Spleen (tissue), 11 donors: ENCODE results near the gene ZDHHC14. TPM values are rescaled to one million over a fixed set of nuclear protein-coding genes. Genes with fewer than 3 reads are reported as not detected.

Experiments
- DNase-seq: peaks from one replicate; pipeline ENCODE4 v3.0.0-alpha.2; 2020
- H3K27ac ChIP-seq, 8 donors: fragments of 200-600 bp; sonication (generic) in 7 of 8; 1 replicate in 4 of 8; 2 replicates in 4 of 8; pipeline versions ENCODE4 v1.5.0 to v1.8.0; 2016 to 2021; ENCODE audit warnings: inconsistent platforms in 4 of 8, mild to moderate bottlenecking in 4 of 8, moderate library complexity in 1 of 8
- H3K27me3 ChIP-seq, 7 donors: fragments of 200-600 bp; sonication (generic) in 6 of 7; replicated peaks in 1 of 7; 1 replicate in 4 of 7; 2 replicates in 3 of 7; pipeline versions ENCODE4 v1.5.0 to v1.8.0; 2016 to 2021; ENCODE audit warnings: inconsistent platforms in 3 of 7, mild to moderate bottlenecking in 1 of 7
- H3K36me3 ChIP-seq, 6 donors: fragments of 200-600 bp; sonication (generic) in 5 of 6; 1 replicate in 4 of 6; 2 replicates in 2 of 6; pipeline versions ENCODE4 v1.5.0 to v1.8.0; 2016 to 2021; ENCODE audit warnings: inconsistent platforms in 2 of 6
- H3K4me1 ChIP-seq, 6 donors: fragments of 200-600 bp; sonication (generic) in 5 of 6; 1 replicate in 3 of 6; 2 replicates in 3 of 6; pipeline versions ENCODE4 v1.5.0 to v1.8.0; 2016 to 2021; ENCODE audit warnings: inconsistent platforms in 3 of 6
- H3K4me3 ChIP-seq, 8 donors: fragments of 200-600 bp; sonication (generic) in 7 of 8; 1 replicate in 4 of 8; 2 replicates in 4 of 8; pipeline versions ENCODE4 v1.5.0 to v1.8.0; 2016 to 2021; ENCODE audit warnings: inconsistent platforms in 4 of 8, mild to moderate bottlenecking in 4 of 8, moderate library complexity in 2 of 8
- H3K9me3 ChIP-seq, 8 donors: fragments of 200-600 bp; sonication (generic) in 7 of 8; 1 replicate in 4 of 8; 2 replicates in 4 of 8; pipeline versions ENCODE4 v1.5.0 to v1.8.0; 2016 to 2021; ENCODE audit warnings: inconsistent platforms in 4 of 8
- CTCF ChIP-seq, 11 experiments: fragments of 200-600 bp in 7 of 11; fragments of 450-650 bp in 4 of 11; sonication (generic) in 4 of 11; IDR thresholded peaks in 8 of 11; conservative IDR thresholded peaks in 3 of 11; 1 replicate in 7 of 11; 2 replicates in 4 of 11; pipeline versions ENCODE4 v1.4.0 to v1.8.0; 2016 to 2021; ENCODE audit warnings: antibody characterized with exemption in 11 of 11, inconsistent platforms in 4 of 11, mild to moderate bottlenecking in 1 of 11
- POLR2A ChIP-seq, 3 donors: fragments of 450-650 bp; IDR thresholded peaks; one replicate each; pipeline ENCODE4 v1.5.1; 2017; ENCODE audit warnings: antibody characterized with exemption in 3 of 3, mild to moderate bottlenecking in 1 of 3
- POLR2AphosphoS5 ChIP-seq, 3 donors: sonication (generic); formaldehyde crosslinking; IDR thresholded peaks; one replicate each; pipeline ENCODE4 v1.5.1; 2017; ENCODE audit warnings: antibody characterized with exemption in 3 of 3
- WGBS, 5 donors: extraction: QIAGEN DNeasy Blood & Tissue Kit in 3 of 5; methylation state at CpG; one replicate each; pipeline versions ENCODE4 v1.1.5 to v1.1.7; 2013 to 2018; 5-methylcytosine and 5-hydroxymethylcytosine counted together
- intact Hi-C: fragments of 100-400 bp; cut with DNase I; formaldehyde crosslinking; loops from one replicate; pipeline ENCODE4 v1.15.0; 2023; ENCODE audit warnings: low total_unique reads
- polyA plus RNA-seq, 3 donors: library from polyadenylated mRNA; stranded (reverse); fragments of 200-250 nt; gene quantifications; one replicate each; pipeline ENCODE4 v1.2.1, GENCODE V29; 2013
- total RNA-seq, 7 donors: library from RNA; depleted of rRNA in 3 of 7; stranded (reverse); fragments of >200 nt in 3 of 7; fragmentation: NEBNext Ultra II Directional in 4 of 7; extraction: Animal tissue kit (Norgen Biotek cat#: 25700) in 4 of 7; gene quantifications; one replicate each; pipeline versions ENCODE4 v1.1.0 to v1.2.1, GENCODE V29; 2016 to 2021
- donor health status: healthy with polysubstance abuse.
- donor health status: DM: no; HTN: no; CAD: no; lungs with moderate emphysema.
- donor health status: DM: no; HTN: no; CAD: no.
- donor health status: Bipolar disorder and iron deficiency.
- donor health status: healthy.
- donor health status: DM: no; HTN: no; CAD: no.
- donor health status: DM: yes; HTN: yes; CAD: no.

The ZDHHC14 gene
- total and polyA plus RNA-seq, 10 donors, result 7.8 to 18.2 (median 11.7) TPM

- H3K36me3 ChIP-seq, result peaks cover 0 to 24% (median 3%) of the 10 kb centered on the region in 6 donors
- H3K27ac ChIP-seq, result no peak overlapping the region
- no peaks in the 10 kb centered on the region for H3K27me3 ChIP-seq
- DNase-seq, result peak; percentile 65
- no peaks in the 10 kb centered on the region for H3K9me3 ChIP-seq
- H3K4me3 ChIP-seq, result no peak overlapping the region
- H3K4me1 ChIP-seq, result peaks cover 0 to 25% (median 16%) of the 10 kb centered on the region in 6 donors
- intact Hi-C loops, result no loop called here
- WGBS, 5 donors, result 94 to 98% (median 95%) methylated on average over 24 to 37 of the region's 37 CpGs
- TF ChIP-seq CTCF (IDR thresholded peaks at IDR 0.05 in 8 of 11, conservative IDR thresholded peaks at IDR 0.05 in 3 of 11), result no peak
- TF ChIP-seq POLR2AphosphoS5 (IDR thresholded peaks at IDR 0.05), result no peak
- no peak for TF ChIP-seq POLR2A (IDR thresholded peaks at IDR 0.05)
These were observed 291.9 kb downstream of the ZDHHC14 start for GRCh38 chr6:157672726-157673412.

- TF ChIP-seq POLR2A (IDR thresholded peaks at IDR 0.05), result no peak
- TF ChIP-seq POLR2AphosphoS5 (IDR thresholded peaks at IDR 0.05), result no peak
- TF ChIP-seq CTCF (IDR thresholded peaks at IDR 0.05 in 8 of 11, conservative IDR thresholded peaks at IDR 0.05 in 3 of 11), result no peak
- Histone ChIP-seq H3K27me3 (no peaks in the 10 kb centered on the region), H3K4me1 (peaks cover 0 to 23% (median 16%) of the 10 kb centered on the region in 6 donors), H3K9me3 (no peaks in the 10 kb centered on the region), H3K4me3 (no peak overlapping the region), H3K27ac (no peak overlapping the region), H3K36me3 (peaks cover 0 to 24% (median 3%) of the 10 kb centered on the region in 6 donors)
- WGBS, 5 donors, result 92 to 97% (median 94%) methylated on average over 15 of the region's 15 CpGs
- DNase-seq, result peak; percentile 41
- intact Hi-C loops, result no loop called here
These were observed 292.6 kb downstream of the ZDHHC14 start for GRCh38 chr6:157673596-157673995.

- no peaks in the 10 kb centered on the region for H3K27me3 ChIP-seq
- no peak overlapping the region for H3K4me3 ChIP-seq
- no peaks in the 10 kb centered on the region for H3K9me3 ChIP-seq
- H3K36me3 ChIP-seq, result peaks cover 0 to 24% (median 3%) of the 10 kb centered on the region in 6 donors
- DNase-seq, result no peak
- intact Hi-C loops, result no loop called here
- WGBS, 5 donors, result 89 to 98% (median 96%) methylated on average over 8 of the region's 8 CpGs
- no peak for TF ChIP-seq POLR2A (IDR thresholded peaks at IDR 0.05)
- TF ChIP-seq POLR2AphosphoS5 (IDR thresholded peaks at IDR 0.05), result no peak
- TF ChIP-seq CTCF (IDR thresholded peaks at IDR 0.05 in 8 of 11, conservative IDR thresholded peaks at IDR 0.05 in 3 of 11), result no peak
- H3K27ac ChIP-seq, result no peak overlapping the region
- peaks cover 0 to 21% (median 14%) of the 10 kb centered on the region in 6 donors for H3K4me1 ChIP-seq
These were observed 293.1 kb downstream of the ZDHHC14 start for GRCh38 chr6:157674061-157674460.

GRCh38 chr6:157675831-157676230 is 294.8 kb downstream of the ZDHHC14 start:
- Histone ChIP-seq H3K27ac (no peak overlapping the region), H3K4me3 (no peak overlapping the region), H3K4me1 (peaks cover 0 to 4% (median under 1%) of the 10 kb centered on the region in 6 donors), H3K27me3 (no peaks in the 10 kb centered on the region), H3K9me3 (no peaks in the 10 kb centered on the region), H3K36me3 (peaks cover 0 to 24% (median 3%) of the 10 kb centered on the region in 6 donors)
- intact Hi-C loops, result no loop called here
- no peak for DNase-seq
- TF ChIP-seq POLR2A (IDR thresholded peaks at IDR 0.05) (no peak), POLR2AphosphoS5 (IDR thresholded peaks at IDR 0.05) (no peak), CTCF (IDR thresholded peaks at IDR 0.05 in 8 of 11, conservative IDR thresholded peaks at IDR 0.05 in 3 of 11) (no peak)
- WGBS, 5 donors, result 67 to 76% (median 70%) methylated on average over 7 of the region's 7 CpGs
